Subcutaneous abdominal adipose tissue (tissue), 5 donors: ENCODE measurements around the gene CLCN4.

Source experiments
- H3K27ac ChIP-seq: one replicate; pipeline ENCODE4 v1.7.0; 2013; ENCODE audit warnings: low read depth, mild to moderate bottlenecking, inconsistent platforms, low read length, moderate library complexity
- H3K27me3 ChIP-seq, 5 donors: one replicate each; pipeline ENCODE4 v1.7.0; 2013; ENCODE audit warnings: low read length in 5 of 5, inconsistent platforms in 1 of 5; ENCODE audit not compliant: control insufficient read depth in 5 of 5, insufficient read depth in 4 of 5
- H3K36me3 ChIP-seq, 5 donors: one replicate each; pipeline ENCODE4 v1.7.0; 2013; ENCODE audit warnings: low read length in 5 of 5; ENCODE audit not compliant: control insufficient read depth in 5 of 5, insufficient read depth in 5 of 5
- H3K4me1 ChIP-seq, 5 donors: one replicate each; pipeline ENCODE4 v1.7.0; 2013; ENCODE audit warnings: low read length in 5 of 5, mild to moderate bottlenecking in 3 of 5, moderate library complexity in 1 of 5; ENCODE audit not compliant: control insufficient read depth in 5 of 5, insufficient read depth in 5 of 5
- H3K4me3 ChIP-seq, 5 donors: one replicate each; pipeline ENCODE4 v1.7.0; 2013; ENCODE audit warnings: low read length in 5 of 5, low read depth in 1 of 5
- H3K9ac ChIP-seq, 5 donors: one replicate each; pipeline ENCODE4 v1.7.0; 2013; ENCODE audit warnings: low read length in 5 of 5, mild to moderate bottlenecking in 4 of 5, moderate library complexity in 3 of 5
- H3K9me3 ChIP-seq, 5 donors: one replicate each; pipeline ENCODE4 v1.7.0; 2013; ENCODE audit warnings: low read length in 5 of 5; ENCODE audit not compliant: control insufficient read depth in 5 of 5
- donor health status: healthy.
- donor health status: healthy.
- donor health status: healthy.
- donor health status: healthy.
- donor health status: healthy.

The CLCN4 gene

GRCh38 chrX:10217198-10217597, 60.4 kb downstream of the CLCN4 start:
- Histone ChIP-seq H3K4me3 (no peak overlapping the region), H3K27me3 (peaks cover 0 to 8% (median 2%) of the 10 kb centered on the region in 5 donors), H3K27ac (no peak overlapping the region), H3K9ac (no peak overlapping the region), H3K9me3 (no peaks in the 10 kb centered on the region), H3K4me1 (no peaks in the 10 kb centered on the region), H3K36me3 (peaks cover 0 to 19% (median 8%) of the 10 kb centered on the region in 5 donors)

GRCh38 chrX:10221651-10222050, 64.9 kb downstream of the CLCN4 start:
- Histone ChIP-seq H3K9me3 (no peaks in the 10 kb centered on the region), H3K4me1 (no peaks in the 10 kb centered on the region), H3K4me3 (no peak overlapping the region), H3K27me3 (peaks cover 0 to 6% (median 4%) of the 10 kb centered on the region in 5 donors), H3K27ac (no peak overlapping the region), H3K9ac (no peak overlapping the region), H3K36me3 (peaks cover 0 to 7% (median 2%) of the 10 kb centered on the region in 5 donors)

GRCh38 chrX:10223276-10223675, 66.5 kb downstream of the CLCN4 start:
- Histone ChIP-seq H3K9me3 (no peaks in the 10 kb centered on the region), H3K36me3 (peaks cover 0 to 7% (median 2%) of the 10 kb centered on the region in 5 donors), H3K9ac (no peak overlapping the region), H3K27ac (no peak overlapping the region), H3K4me3 (no peak overlapping the region), H3K4me1 (no peaks in the 10 kb centered on the region), H3K27me3 (peaks cover 0 to 6% (median 4%) of the 10 kb centered on the region in 5 donors)

DNA sequence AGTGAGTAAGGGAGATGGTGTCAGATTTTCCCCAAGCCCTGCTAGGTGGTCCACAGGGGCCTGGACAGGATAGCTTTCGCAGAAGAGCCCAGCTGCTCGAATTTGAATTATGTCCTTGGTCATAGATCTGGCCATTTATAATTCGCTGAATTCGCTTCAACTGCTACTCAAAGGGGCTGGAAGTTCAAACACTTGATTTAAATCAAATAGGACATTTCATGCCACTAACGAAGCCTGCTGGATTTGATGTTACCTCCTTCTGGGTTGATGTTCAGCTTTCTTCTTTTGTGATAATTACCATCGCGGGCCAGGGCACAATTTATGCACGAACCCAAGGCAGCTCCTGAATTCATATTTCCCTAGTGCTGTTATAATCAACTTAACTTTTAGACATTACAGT, 67.0 kb downstream of the CLCN4 start:
- H3K4me1 ChIP-seq, result no peaks in the 10 kb centered on the region
- no peaks in the 10 kb centered on the region for H3K9me3 ChIP-seq
- no peak overlapping the region for H3K27ac ChIP-seq

GRCh38 chrX:10230222-10230621, 73.4 kb downstream of the CLCN4 start:
- Histone ChIP-seq H3K36me3 (peaks cover 0 to 4% (median 0%) of the 10 kb centered on the region in 5 donors), H3K9me3 (no peaks in the 10 kb centered on the region), H3K27me3 (peaks cover 0 to 4% (median 0%) of the 10 kb centered on the region in 5 donors), H3K4me1 (no peaks in the 10 kb centered on the region), H3K9ac (no peak overlapping the region), H3K27ac (no peak overlapping the region), H3K4me3 (no peak overlapping the region)

More for the DNA sequence above, 67.0 kb downstream of the CLCN4 start:
- Histone ChIP-seq H3K9ac (no peak overlapping the region), H3K36me3 (peaks cover 0 to 7% (median 2%) of the 10 kb centered on the region in 5 donors), H3K27me3 (peaks cover 0 to 6% (median 4%) of the 10 kb centered on the region in 5 donors), H3K4me3 (no peak overlapping the region)

GRCh38 chrX:10231461-10231860, 74.7 kb downstream of the CLCN4 start:
- H3K9ac ChIP-seq, result no peak overlapping the region
- H3K4me1 ChIP-seq, result peaks cover 0 to 5% (median 0%) of the 10 kb centered on the region in 5 donors
- no peak overlapping the region for H3K27ac ChIP-seq
- H3K36me3 ChIP-seq, result peaks cover 0 to 4% (median 0%) of the 10 kb centered on the region in 5 donors
- H3K4me3 ChIP-seq, result no peak overlapping the region
- peaks cover 0 to 5% (median 0%) of the 10 kb centered on the region in 5 donors for H3K27me3 ChIP-seq
- no peaks in the 10 kb centered on the region for H3K9me3 ChIP-seq

- Histone ChIP-seq H3K27me3 (peaks cover 0 to 5% (median 0%) of the 10 kb centered on the region in 5 donors), H3K9ac (no peak overlapping the region)
Measured at GRCh38 chrX:10233173-10233572, 76.4 kb downstream of the CLCN4 start.

GRCh38 chrX:10233696-10234095, 76.9 kb downstream of the CLCN4 start:
- H3K27me3 ChIP-seq, result peaks cover 0 to 5% (median 0%) of the 10 kb centered on the region in 5 donors
- H3K36me3 ChIP-seq, result peaks cover 0 to 4% (median 0%) of the 10 kb centered on the region in 5 donors
- H3K27ac ChIP-seq, result no peak overlapping the region
- H3K9me3 ChIP-seq, result no peaks in the 10 kb centered on the region
- no peak overlapping the region for H3K9ac ChIP-seq
- H3K4me1 ChIP-seq, result peaks cover 0 to 5% (median 0%) of the 10 kb centered on the region in 5 donors
- no peak overlapping the region for H3K4me3 ChIP-seq

More at GRCh38 chrX:10233173-10233572, 76.4 kb downstream of the CLCN4 start:
- Histone ChIP-seq H3K36me3 (peaks cover 0 to 4% (median 0%) of the 10 kb centered on the region in 5 donors), H3K4me1 (peaks cover 0 to 5% (median 0%) of the 10 kb centered on the region in 5 donors), H3K4me3 (no peak overlapping the region), H3K27ac (no peak overlapping the region), H3K9me3 (no peaks in the 10 kb centered on the region)

- peaks cover 0 to 4% (median 0%) of the 10 kb centered on the region in 5 donors for H3K36me3 ChIP-seq
Measured at GRCh38 chrX:10235851-10236250, 79.1 kb downstream of the CLCN4 start.

GRCh38 chrX:10237241-10237640, 80.5 kb downstream of the CLCN4 start:
- H3K9me3 ChIP-seq, result no peaks in the 10 kb centered on the region
- H3K9ac ChIP-seq, result no peak overlapping the region
- H3K27ac ChIP-seq, result no peak overlapping the region
- no peak overlapping the region for H3K4me3 ChIP-seq
- H3K36me3 ChIP-seq, result peaks cover 0 to 4% (median 0%) of the 10 kb centered on the region in 5 donors
- H3K4me1 ChIP-seq, result peaks cover 0 to 5% (median 0%) of the 10 kb centered on the region in 5 donors
- peaks cover 0 to 10% (median 4%) of the 10 kb centered on the region in 5 donors for H3K27me3 ChIP-seq

More at GRCh38 chrX:10235851-10236250, 79.1 kb downstream of the CLCN4 start:
- H3K9me3 ChIP-seq, result no peaks in the 10 kb centered on the region
- H3K27ac ChIP-seq, result no peak overlapping the region
- H3K27me3 ChIP-seq, result peaks cover 0 to 8% (median 0%) of the 10 kb centered on the region in 5 donors
- peaks cover 0 to 5% (median 0%) of the 10 kb centered on the region in 5 donors for H3K4me1 ChIP-seq
- no peak overlapping the region for H3K9ac ChIP-seq
- no peak overlapping the region for H3K4me3 ChIP-seq
